CD14-positive monocyte (primary cell): ENCODE results near the gene ADGRG6. TPM values are rescaled to one million over a fixed set of nuclear protein-coding genes. Genes with fewer than 3 reads are reported as not detected.

ENCODE experiments used
- DNase-seq, 3 donors: peaks; one replicate each; pipeline ENCODE4 v3.0.0-alpha.2; 2011 to 2022
- H2AFZ ChIP-seq: 2 replicates; pipeline ENCODE4 v1.6.0; 2012; ENCODE audit warnings: mild to moderate bottlenecking, low read depth, low read length, inconsistent platforms; ENCODE audit not compliant: insufficient read depth, poor library complexity, severe bottlenecking
- H3K27ac ChIP-seq, 2 donors: 1 replicate in 1 of 2; 2 replicates in 1 of 2; pipeline ENCODE4 v1.5.1; 2012 to 2013; ENCODE audit warnings: low read length in 2 of 2, control low read depth in 1 of 2, inconsistent platforms in 1 of 2, low read depth in 1 of 2, mild to moderate bottlenecking in 1 of 2
- H3K27me3 ChIP-seq, 2 donors: one replicate each; pipeline versions ENCODE4 v1.6.0 to v1.6.1; 2011 to 2013; ENCODE audit warnings: low read length in 2 of 2; ENCODE audit not compliant: control insufficient read depth in 2 of 2, insufficient read depth in 2 of 2
- H3K36me3 ChIP-seq, 2 donors: replicated peaks in 1 of 2; 1 replicate in 1 of 2; 2 replicates in 1 of 2; pipeline versions ENCODE4 v1.5.1 to v1.6.1; 2012 to 2013; ENCODE audit warnings: low read length in 2 of 2, control low read depth in 1 of 2, inconsistent platforms in 1 of 2, mild to moderate bottlenecking in 1 of 2; ENCODE audit not compliant: insufficient read depth in 2 of 2, control insufficient read depth in 1 of 2
- H3K4me1 ChIP-seq, 2 donors: 1 replicate in 1 of 2; 2 replicates in 1 of 2; pipeline versions ENCODE4 v1.5.1 to v1.6.1; 2012 to 2013; ENCODE audit warnings: low read length in 2 of 2, control low read depth in 1 of 2, inconsistent platforms in 1 of 2, mild to moderate bottlenecking in 1 of 2, moderate library complexity in 1 of 2; ENCODE audit not compliant: insufficient read depth in 2 of 2, control insufficient read depth in 1 of 2
- H3K4me2 ChIP-seq: replicated peaks from 2 replicates; pipeline ENCODE3; 2012; ENCODE audit warnings: low read length, moderate library complexity, mild to moderate bottlenecking; ENCODE audit not compliant: poor library complexity, severe bottlenecking; ENCODE audit errors: extremely low read depth
- H3K4me3 ChIP-seq, 3 experiments: fragments of 200-600 bp in 1 of 3; sonication (generic) in 1 of 3; replicated peaks in 1 of 3; 1 replicate in 2 of 3; 2 replicates in 1 of 3; pipeline ENCODE4 v1.5.1; 2011 to 2013; ENCODE audit warnings: low read length in 3 of 3, mild to moderate bottlenecking in 3 of 3, control low read depth in 2 of 3, low read depth in 2 of 3, inconsistent platforms in 1 of 3, moderate library complexity in 1 of 3
- H3K79me2 ChIP-seq: 2 replicates; pipeline ENCODE4 v1.6.0; 2012; ENCODE audit warnings: mild to moderate bottlenecking, control low read depth, inconsistent platforms, low read length, moderate library complexity; ENCODE audit not compliant: insufficient read depth
- H3K9ac ChIP-seq: 2 replicates; pipeline ENCODE4 v1.6.0; 2017; ENCODE audit warnings: low read length, mild to moderate bottlenecking; ENCODE audit not compliant: insufficient read depth, poor library complexity, severe bottlenecking
- H3K9me3 ChIP-seq, 2 donors: replicated peaks in 1 of 2; 1 replicate in 1 of 2; 2 replicates in 1 of 2; pipeline versions ENCODE4 v1.5.1 to v1.6.1; 2012 to 2013; ENCODE audit warnings: low read length in 2 of 2, control low read depth in 1 of 2; ENCODE audit not compliant: control insufficient read depth in 1 of 2, insufficient read depth in 1 of 2
- H4K20me1 ChIP-seq: 2 replicates; pipeline ENCODE4 v1.6.0; 2012; ENCODE audit warnings: mild to moderate bottlenecking, low read length, control low read depth, moderate library complexity; ENCODE audit not compliant: insufficient read depth
- H3K27ac Mint-ChIP-seq, 7 donors: one replicate each; pipeline ENCODE4 v1.8.0; 2020; ENCODE audit warnings: mild to moderate bottlenecking in 7 of 7, mixed read lengths in 7 of 7, moderate library complexity in 6 of 7, inconsistent platforms in 2 of 7
- H3K27me3 Mint-ChIP-seq, 3 donors: one replicate each; pipeline ENCODE4 v1.8.0; 2021 to 2022; ENCODE audit warnings: low read depth in 3 of 3, mild to moderate bottlenecking in 3 of 3, mixed read lengths in 3 of 3, moderate library complexity in 3 of 3, inconsistent platforms in 1 of 3
- H3K36me3 Mint-ChIP-seq, 2 donors: one replicate each; pipeline ENCODE4 v1.8.0; 2020; ENCODE audit warnings: mixed read lengths in 2 of 2, inconsistent platforms in 1 of 2, mild to moderate bottlenecking in 1 of 2
- H3K4me1 Mint-ChIP-seq: one replicate; pipeline ENCODE4 v1.8.0; 2020; ENCODE audit warnings: mild to moderate bottlenecking, mixed read lengths
- H3K4me3 Mint-ChIP-seq, 2 donors: one replicate each; pipeline ENCODE4 v1.8.0; 2020; ENCODE audit warnings: mild to moderate bottlenecking in 2 of 2, mixed read lengths in 2 of 2, moderate library complexity in 1 of 2
- H3K9me3 Mint-ChIP-seq, 7 donors: one replicate each; pipeline ENCODE4 v1.8.0; 2020 to 2022; ENCODE audit warnings: mixed read lengths in 7 of 7, mild to moderate bottlenecking in 6 of 7, moderate library complexity in 6 of 7, inconsistent platforms in 2 of 7
- WGBS: methylation state at CpG from one replicate; pipeline ENCODE4 v1.1.5; 2013; ENCODE audit warnings: missing lambda C conversion rate; ENCODE audit not compliant: insufficient coverage; 5-methylcytosine and 5-hydroxymethylcytosine counted together
- intact Hi-C, 2 donors: fragments of 100-400 bp; cut with micrococcal nuclease; formaldehyde crosslinking; loops; one replicate each; pipeline versions ENCODE4 v1.15.0 to v1.15.1; 2023
- polyA plus RNA-seq, 3 donors: library from polyadenylated mRNA; depleted of rRNA in 1 of 3; unstranded in 2 of 3; stranded (reverse) in 1 of 3; fragments of 300-500 nt in 2 of 3; fragments of >200 nt in 1 of 3; fragmentation: Illumina TruSeq in 2 of 3; gene quantifications; 1 replicate in 2 of 3; 2 replicates in 1 of 3; pipeline ENCODE4 v1.2.3, GENCODE V29; 2012 to 2021
- TF ChIP-seq, protein P1 (sequence below): fragments of 200-600 bp; IDR thresholded peaks from one replicate; pipeline ENCODE4 v1.8.0; 2022; ENCODE audit warnings: antibody characterized with exemption, mild to moderate bottlenecking

The ADGRG6 gene
- polyA plus RNA-seq, 3 donors = 0.18 to 0.31 TPM; not detected in 1

DNA sequence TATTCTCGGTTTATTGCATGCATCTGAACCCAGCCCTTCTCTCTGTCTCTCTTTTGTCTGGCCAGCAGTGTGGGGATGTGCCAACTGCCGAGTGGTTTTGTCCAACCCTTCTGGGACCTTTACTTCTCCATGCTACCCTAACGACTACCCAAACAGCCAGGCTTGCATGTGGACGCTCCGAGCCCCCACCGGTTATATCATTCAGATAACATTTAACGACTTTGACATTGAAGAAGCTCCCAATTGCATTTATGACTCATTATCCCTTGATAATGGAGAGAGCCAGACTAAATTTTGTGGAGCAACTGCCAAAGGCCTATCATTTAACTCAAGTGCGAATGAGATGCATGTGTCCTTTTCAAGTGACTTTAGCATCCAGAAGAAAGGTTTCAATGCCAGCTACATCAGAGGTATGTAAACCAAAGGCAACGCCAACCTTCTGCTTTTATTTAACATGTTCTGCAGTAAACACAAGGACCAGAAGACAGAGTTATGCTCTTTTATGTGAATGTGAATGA, 65.8 kb downstream of the ADGRG6 start:
- 100% methylated on average over 5 of the region's 9 CpGs for WGBS
- intact Hi-C loops = no loop called here
- TF ChIP-seq, protein P1, sequence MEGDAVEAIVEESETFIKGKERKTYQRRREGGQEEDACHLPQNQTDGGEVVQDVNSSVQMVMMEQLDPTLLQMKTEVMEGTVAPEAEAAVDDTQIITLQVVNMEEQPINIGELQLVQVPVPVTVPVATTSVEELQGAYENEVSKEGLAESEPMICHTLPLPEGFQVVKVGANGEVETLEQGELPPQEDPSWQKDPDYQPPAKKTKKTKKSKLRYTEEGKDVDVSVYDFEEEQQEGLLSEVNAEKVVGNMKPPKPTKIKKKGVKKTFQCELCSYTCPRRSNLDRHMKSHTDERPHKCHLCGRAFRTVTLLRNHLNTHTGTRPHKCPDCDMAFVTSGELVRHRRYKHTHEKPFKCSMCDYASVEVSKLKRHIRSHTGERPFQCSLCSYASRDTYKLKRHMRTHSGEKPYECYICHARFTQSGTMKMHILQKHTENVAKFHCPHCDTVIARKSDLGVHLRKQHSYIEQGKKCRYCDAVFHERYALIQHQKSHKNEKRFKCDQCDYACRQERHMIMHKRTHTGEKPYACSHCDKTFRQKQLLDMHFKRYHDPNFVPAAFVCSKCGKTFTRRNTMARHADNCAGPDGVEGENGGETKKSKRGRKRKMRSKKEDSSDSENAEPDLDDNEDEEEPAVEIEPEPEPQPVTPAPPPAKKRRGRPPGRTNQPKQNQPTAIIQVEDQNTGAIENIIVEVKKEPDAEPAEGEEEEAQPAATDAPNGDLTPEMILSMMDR = no peak

DNA sequence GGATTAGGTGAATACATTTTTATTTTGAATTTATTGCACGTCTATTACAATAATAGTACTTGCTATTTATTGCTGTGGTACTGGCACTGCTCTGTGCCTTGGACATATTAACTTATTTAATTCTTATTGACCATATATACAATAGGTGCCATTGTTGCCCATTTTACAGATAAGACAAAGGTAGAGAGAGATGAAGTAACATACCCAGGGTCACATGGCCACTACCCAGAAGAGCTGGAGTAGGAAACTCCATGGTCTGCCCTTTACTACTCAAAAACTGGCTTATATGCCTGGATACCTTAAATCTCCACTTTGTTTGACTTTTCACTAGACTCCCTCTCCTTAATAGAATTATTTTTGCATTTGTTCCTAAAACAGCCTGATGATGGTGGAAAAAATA, 67.5 kb downstream of the ADGRG6 start:
- TF ChIP-seq, protein P1 = no peak
- no peaks in the 10 kb centered on the region for H3K9me3 ChIP-seq
- no peaks in the 10 kb centered on the region for H3K79me2 ChIP-seq
- no peaks in the 10 kb centered on the region for H3K4me1 Mint-ChIP-seq
- H3K9me3 Mint-ChIP-seq = peaks cover 0 to 2% (median 0%) of the 10 kb centered on the region in 7 donors
- H3K4me3 ChIP-seq = no peak overlapping the region
- no peak overlapping the region for H3K4me2 ChIP-seq
- no peak overlapping the region for H3K4me3 Mint-ChIP-seq
- no peaks in the 10 kb centered on the region for H3K36me3 Mint-ChIP-seq
- intact Hi-C loops = no loop called here
- no peaks in the 10 kb centered on the region for H3K4me1 ChIP-seq
- no peaks in the 10 kb centered on the region for H3K36me3 ChIP-seq
- H3K9ac ChIP-seq = no peak overlapping the region
- H2AFZ ChIP-seq = no peak overlapping the region
- no peak overlapping the region for H3K27ac Mint-ChIP-seq
- WGBS = no CpG with 5 or more reads among the region's 1 CpG
- H3K27ac ChIP-seq = no peak overlapping the region
- no peaks in the 10 kb centered on the region for H4K20me1 ChIP-seq
- H3K27me3 Mint-ChIP-seq = no peaks in the 10 kb centered on the region
- no peak for DNase-seq
- no peaks in the 10 kb centered on the region for H3K27me3 ChIP-seq

More for the DNA sequence above, 65.8 kb downstream of the ADGRG6 start:
- H3K36me3 Mint-ChIP-seq = no peaks in the 10 kb centered on the region
- Histone ChIP-seq H3K4me1 (no peaks in the 10 kb centered on the region), H4K20me1 (no peaks in the 10 kb centered on the region), H3K27me3 (no peaks in the 10 kb centered on the region), H3K4me3 (no peak overlapping the region), H3K79me2 (no peaks in the 10 kb centered on the region), H3K9ac (no peak overlapping the region), H3K9me3 (no peaks in the 10 kb centered on the region), H3K27ac (no peak overlapping the region), H3K36me3 (no peaks in the 10 kb centered on the region), H2AFZ (no peak overlapping the region), H3K4me2 (no peak overlapping the region)
- H3K27ac Mint-ChIP-seq = no peak overlapping the region
- H3K4me1 Mint-ChIP-seq = no peaks in the 10 kb centered on the region
- peaks cover 0 to 2% (median 0%) of the 10 kb centered on the region in 7 donors for H3K9me3 Mint-ChIP-seq
- no peak for DNase-seq
- H3K27me3 Mint-ChIP-seq = no peaks in the 10 kb centered on the region
- no peak overlapping the region for H3K4me3 Mint-ChIP-seq
